Fibroblast of skin of right quadriceps (primary cell): ENCODE measurements around the gene GOPC.
"Not testable (repeated sequence)": the region's sequence is repeated elsewhere in the genome, so short reads cannot be mapped to it uniquely, and the experiment has no call there.

ENCODE experiments used
- DNase-seq: peaks from one replicate; pipeline ENCODE4 v3.0.0-alpha.2; 2013

GOPC gene

GRCh38 chr6:117602151-117602898 lies at the start of gene GOPC:
TSS of gene GOPC (minus strand) at chr6:117602511. CDS start at chr6:117602288, 223 bp downstream.
- DNase-seq = peak; percentile 99

- DNase-seq = not testable (repeated sequence)
These were observed 49.7 kb upstream of the GOPC start for GRCh38 chr6:117651984-117652383.

- DNase-seq = no peak
These were observed 40.7 kb upstream of the GOPC start for GRCh38 chr6:117642976-117643375.

- no peak for DNase-seq
These were observed 35.5 kb upstream of the GOPC start for GRCh38 chr6:117637770-117638169.

- no peak for DNase-seq
These were observed 26.9 kb upstream of the GOPC start for GRCh38 chr6:117629119-117629660.

- DNase-seq = no peak
These were observed 25.2 kb upstream of the GOPC start for GRCh38 chr6:117627533-117627932.

GRCh38 chr6:117624869-117625481 lies 22.7 kb upstream of the GOPC start:
- no peak for DNase-seq

- DNase-seq = no peak
These were observed 16.9 kb upstream of the GOPC start for GRCh38 chr6:117619178-117619577.

GRCh38 chr6:117617210-117618035 lies 15.1 kb upstream of the GOPC start:
- DNase-seq = no peak

GRCh38 chr6:117616391-117617209 lies 14.3 kb upstream of the GOPC start:
- DNase-seq = no peak

- peak; percentile 78 for DNase-seq
These were observed 13.6 kb upstream of the GOPC start for GRCh38 chr6:117615750-117616390.

GRCh38 chr6:117613920-117614560 lies 11.7 kb upstream of the GOPC start:
- peak; percentile 46 for DNase-seq

- no peak for DNase-seq
These were observed 5.2 kb upstream of the GOPC start for GRCh38 chr6:117607511-117607910.

- peak; percentile 67 for DNase-seq
These were observed 3.0 kb upstream of the GOPC start for GRCh38 chr6:117605169-117605826.

- no peak for DNase-seq
These were observed 1.5 kb upstream of the GOPC start for GRCh38 chr6:117603821-117604220.

GRCh38 chr6:117602899-117603588 lies 733 bp upstream of the GOPC start:
- no peak for DNase-seq

GRCh38 chr6:117601811-117602150 lies 530 bp downstream of the GOPC start:
- DNase-seq = no peak

GRCh38 chr6:117600008-117600743 lies 2.1 kb downstream of the GOPC start:
- peak; percentile 19 for DNase-seq

GRCh38 chr6:117597755-117598154 lies 4.6 kb downstream of the GOPC start:
- no peak for DNase-seq
